Measurements from ENCODE around the gene RAB19. TPM values are rescaled to one million over a fixed set of nuclear protein-coding genes. Genes with fewer than 3 reads are reported as not detected.

The RAB19 gene
- polyA plus RNA-seq (2013) = 0.90 and 0.96 TPM in 2 replicates

- Histone ChIP-seq H4K12ac (ENCODE audit: low read depth, low read length) (no peak within 1 kb of the TSS), H4K91ac (ENCODE audit: low read depth, low read length) (no peak within 1 kb of the TSS), H3K27ac (ENCODE audit: low read depth, low read length) (no peak within 1 kb of the TSS), H3K23ac (ENCODE audit: low read length) (no peak within 1 kb of the TSS), H3K4me2 (ENCODE audit: low read length) (peak within 1 kb of the TSS; percentile 76), H3K36me3 (ENCODE audit: control insufficient read depth in 1 of 2, insufficient read depth in 2 of 2, low read length in 2 of 2) (no peaks in the 10 kb centered on the region), H3K9ac (ENCODE audit: low read length) (no peak within 1 kb of the TSS), H3K27me3 (ENCODE audit: insufficient read depth, low read length) (no peaks in the 10 kb centered on the region), H2BK120ac (ENCODE audit: insufficient read depth, low read length, poor library complexity) (no peak within 1 kb of the TSS), H2BK12ac (ENCODE audit: low read length) (no peak within 1 kb of the TSS), H2BK5ac (ENCODE audit: low read depth, low read length, poor library complexity) (no peak within 1 kb of the TSS), H2AFZ (ENCODE audit: insufficient read depth, low read length, poor library complexity) (peak within 1 kb of the TSS; percentile 58), H3K79me2 (ENCODE audit: control insufficient read depth, insufficient read depth, low read length, poor library complexity) (peaks cover 2% of the 10 kb centered on the region), H3K4ac (ENCODE audit: low read depth, low read length) (no peak within 1 kb of the TSS), H2AK5ac (ENCODE audit: low read length) (no peak within 1 kb of the TSS), H3K4me1 (ENCODE audit: control insufficient read depth in 1 of 2, insufficient read depth in 2 of 2, low read length in 2 of 2) (peaks cover 3 to 5% of the 10 kb centered on the region in 2 experiments), H4K8ac (ENCODE audit: low read depth, low read length) (peak within 1 kb of the TSS; percentile 66), H3K9me3 (ENCODE audit: insufficient read depth, low read depth, low read length) (no peaks in the 10 kb centered on the region), H3K18ac (ENCODE audit: low read length) (peak within 1 kb of the TSS; percentile 38), H3K14ac (ENCODE audit: low read length) (no peak within 1 kb of the TSS), H3K4me3 (ENCODE audit: low read depth, low read length) (peak within 1 kb of the TSS; percentile 61), H3K79me1 (ENCODE audit: low read length) (no peaks in the 10 kb centered on the region)
- DNase-seq = peak; percentile 79 to 85
- no CpG with 5 or more reads among the region's 22 CpGs for WGBS (ENCODE audit: extremely low coverage, insufficient coverage, insufficient read length)
Observed at GRCh38 chr7:140403878-140404564, at the start of gene RAB19. RAB19 (plus strand) TSS chr7:140404058; CDS start chr7:140407647, 3,589 bp downstream.

DNA sequence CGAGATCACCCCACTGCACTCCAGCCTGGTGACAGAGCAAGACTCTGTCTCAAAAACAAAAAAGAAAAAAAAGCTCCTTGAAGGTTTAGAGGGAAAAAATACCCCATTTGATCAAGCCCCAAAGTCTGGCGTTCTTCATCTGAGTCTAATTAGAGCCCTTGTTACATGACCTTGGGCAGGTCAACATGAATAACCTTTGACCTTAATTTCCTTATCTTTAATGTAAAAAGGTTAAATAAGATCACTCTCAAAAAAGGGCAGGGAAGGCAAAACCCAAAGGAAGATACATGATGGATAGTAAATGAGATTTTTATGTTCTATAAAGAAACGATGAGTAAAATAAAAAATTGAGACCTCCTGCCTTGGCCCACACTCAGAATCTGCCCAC lies 45.8 kb upstream of the RAB19 start:
- H4K91ac ChIP-seq (ENCODE audit: low read depth, low read length) = no peak overlapping the region
- H3K4me3 ChIP-seq (ENCODE audit: low read depth, low read length) = no peak overlapping the region
- H3K23ac ChIP-seq (ENCODE audit: low read length) = no peak overlapping the region
- no peak overlapping the region for H4K8ac ChIP-seq (ENCODE audit: low read depth, low read length)
- no peak overlapping the region for H2AK5ac ChIP-seq (ENCODE audit: low read length)
- no peaks in the 10 kb centered on the region for H3K27me3 ChIP-seq (ENCODE audit: insufficient read depth, low read length)
- peaks cover 23 to 39% of the 10 kb centered on the region in 2 experiments for H3K36me3 ChIP-seq (ENCODE audit: control insufficient read depth in 1 of 2, insufficient read depth in 2 of 2, low read length in 2 of 2)
- DNase-seq = no peak
- H3K18ac ChIP-seq (ENCODE audit: low read length) = no peak overlapping the region
- H2AFZ ChIP-seq (ENCODE audit: insufficient read depth, low read length, poor library complexity) = no peak overlapping the region
- no peak overlapping the region for H3K4me2 ChIP-seq (ENCODE audit: low read length)
- no peak overlapping the region for H2BK5ac ChIP-seq (ENCODE audit: low read depth, low read length, poor library complexity)
- H3K79me1 ChIP-seq (ENCODE audit: low read length) = no peaks in the 10 kb centered on the region
- H3K27ac ChIP-seq (ENCODE audit: low read depth, low read length) = no peak overlapping the region
- H2BK12ac ChIP-seq (ENCODE audit: low read length) = no peak overlapping the region
- H2BK120ac ChIP-seq (ENCODE audit: insufficient read depth, low read length, poor library complexity) = no peak overlapping the region
- H3K79me2 ChIP-seq (ENCODE audit: control insufficient read depth, insufficient read depth, low read length, poor library complexity) = no peaks in the 10 kb centered on the region
- no peak overlapping the region for H4K12ac ChIP-seq (ENCODE audit: low read depth, low read length)
- H3K9me3 ChIP-seq (ENCODE audit: insufficient read depth, low read depth, low read length) = peaks cover 3% of the 10 kb centered on the region
- H3K4ac ChIP-seq (ENCODE audit: low read depth, low read length) = no peak overlapping the region
- no peaks in the 10 kb centered on the region for H3K4me1 ChIP-seq (ENCODE audit: control insufficient read depth in 1 of 2, insufficient read depth in 2 of 2, low read length in 2 of 2)
- WGBS (ENCODE audit: extremely low coverage, insufficient coverage, insufficient read length) = no CpG with 5 or more reads among the region's 3 CpGs
- no peak overlapping the region for H3K9ac ChIP-seq (ENCODE audit: low read length)
- H3K14ac ChIP-seq (ENCODE audit: low read length) = no peak overlapping the region

DNA sequence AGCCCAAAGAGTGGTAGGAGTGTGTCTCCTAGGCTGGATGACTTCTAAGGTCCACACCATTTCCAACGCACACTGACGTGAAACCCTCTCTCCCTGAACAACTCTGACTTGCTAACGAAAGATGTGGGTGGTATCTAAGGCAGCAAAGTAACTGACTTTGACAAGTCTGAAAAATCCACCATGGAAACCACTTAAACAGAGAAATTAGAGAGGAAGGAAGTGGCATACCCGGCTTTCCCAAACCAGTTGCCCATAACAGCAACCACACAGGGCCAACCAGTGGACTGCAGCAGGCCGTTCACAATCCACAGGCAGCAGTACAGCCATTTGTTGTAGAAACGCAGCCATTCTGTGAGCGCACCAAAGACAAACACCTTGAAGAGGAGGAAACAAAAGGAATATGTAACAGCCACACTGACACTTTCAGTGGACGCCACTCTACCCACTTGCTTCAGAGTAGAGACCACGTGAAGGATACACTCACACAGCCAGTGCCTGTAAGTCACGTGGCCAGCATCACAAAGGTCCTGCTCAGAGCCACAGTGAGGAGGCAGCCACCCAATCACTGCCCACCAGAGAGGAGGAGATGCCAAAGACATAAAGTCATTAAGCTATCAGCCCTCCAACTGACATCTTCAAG lies 45.3 kb upstream of the RAB19 start:
- Histone ChIP-seq H4K12ac (ENCODE audit: low read depth, low read length) (no peak overlapping the region), H3K79me2 (ENCODE audit: control insufficient read depth, insufficient read depth, low read length, poor library complexity) (no peaks in the 10 kb centered on the region), H3K9me3 (ENCODE audit: insufficient read depth, low read depth, low read length) (peaks cover 3% of the 10 kb centered on the region), H2BK5ac (ENCODE audit: low read depth, low read length, poor library complexity) (no peak overlapping the region), H2AK5ac (ENCODE audit: low read length) (no peak overlapping the region), H4K91ac (ENCODE audit: low read depth, low read length) (no peak overlapping the region), H3K14ac (ENCODE audit: low read length) (no peak overlapping the region), H3K36me3 (ENCODE audit: control insufficient read depth in 1 of 2, insufficient read depth in 2 of 2, low read length in 2 of 2) (peaks cover 23 to 39% of the 10 kb centered on the region in 2 experiments), H2AFZ (ENCODE audit: insufficient read depth, low read length, poor library complexity) (no peak overlapping the region), H3K4me2 (ENCODE audit: low read length) (no peak overlapping the region), H3K23ac (ENCODE audit: low read length) (no peak overlapping the region), H3K27me3 (ENCODE audit: insufficient read depth, low read length) (no peaks in the 10 kb centered on the region), H3K4me1 (ENCODE audit: control insufficient read depth in 1 of 2, insufficient read depth in 2 of 2, low read length in 2 of 2) (no peaks in the 10 kb centered on the region), H3K18ac (ENCODE audit: low read length) (no peak overlapping the region), H3K4me3 (ENCODE audit: low read depth, low read length) (no peak overlapping the region), H3K27ac (ENCODE audit: low read depth, low read length) (no peak overlapping the region), H3K9ac (ENCODE audit: low read length) (no peak overlapping the region), H4K8ac (ENCODE audit: low read depth, low read length) (no peak overlapping the region), H3K4ac (ENCODE audit: low read depth, low read length) (no peak overlapping the region), H2BK120ac (ENCODE audit: insufficient read depth, low read length, poor library complexity) (no peak overlapping the region), H3K79me1 (ENCODE audit: low read length) (no peaks in the 10 kb centered on the region), H2BK12ac (ENCODE audit: low read length) (no peak overlapping the region)
- WGBS (ENCODE audit: extremely low coverage, insufficient coverage, insufficient read length) = no CpG with 5 or more reads among the region's 10 CpGs
- no peak for DNase-seq

- H3K36me3 ChIP-seq (ENCODE audit: control insufficient read depth in 1 of 2, insufficient read depth in 2 of 2, low read length in 2 of 2) = peaks cover 22 to 32% of the 10 kb centered on the region in 2 experiments
- H3K4me3 ChIP-seq (ENCODE audit: low read depth, low read length) = no peak overlapping the region
- H2AK5ac ChIP-seq (ENCODE audit: low read length) = no peak overlapping the region
- no peak overlapping the region for H3K4me2 ChIP-seq (ENCODE audit: low read length)
- H3K4ac ChIP-seq (ENCODE audit: low read depth, low read length) = no peak overlapping the region
- no peak for DNase-seq
- H2BK12ac ChIP-seq (ENCODE audit: low read length) = no peak overlapping the region
- H4K91ac ChIP-seq (ENCODE audit: low read depth, low read length) = no peak overlapping the region
- H3K23ac ChIP-seq (ENCODE audit: low read length) = no peak overlapping the region
- no peak overlapping the region for H2BK5ac ChIP-seq (ENCODE audit: low read depth, low read length, poor library complexity)
- no peak overlapping the region for H3K9ac ChIP-seq (ENCODE audit: low read length)
- no peak overlapping the region for H2AFZ ChIP-seq (ENCODE audit: insufficient read depth, low read length, poor library complexity)
- H3K9me3 ChIP-seq (ENCODE audit: insufficient read depth, low read depth, low read length) = peaks cover 3% of the 10 kb centered on the region
- no peak overlapping the region for H4K8ac ChIP-seq (ENCODE audit: low read depth, low read length)
- H3K79me1 ChIP-seq (ENCODE audit: low read length) = no peaks in the 10 kb centered on the region
- H2BK120ac ChIP-seq (ENCODE audit: insufficient read depth, low read length, poor library complexity) = no peak overlapping the region
- no peaks in the 10 kb centered on the region for H3K27me3 ChIP-seq (ENCODE audit: insufficient read depth, low read length)
- no peak overlapping the region for H3K14ac ChIP-seq (ENCODE audit: low read length)
- H3K18ac ChIP-seq (ENCODE audit: low read length) = no peak overlapping the region
- H3K79me2 ChIP-seq (ENCODE audit: control insufficient read depth, insufficient read depth, low read length, poor library complexity) = no peaks in the 10 kb centered on the region
- H3K27ac ChIP-seq (ENCODE audit: low read depth, low read length) = no peak overlapping the region
- no peaks in the 10 kb centered on the region for H3K4me1 ChIP-seq (ENCODE audit: control insufficient read depth in 1 of 2, insufficient read depth in 2 of 2, low read length in 2 of 2)
- no CpG with 5 or more reads among the region's 6 CpGs for WGBS (ENCODE audit: extremely low coverage, insufficient coverage, insufficient read length)
- no peak overlapping the region for H4K12ac ChIP-seq (ENCODE audit: low read depth, low read length)
Observed at GRCh38 chr7:140360697-140361229, 43.1 kb upstream of the RAB19 start.
